Stimulated activated CD8-positive, alpha-beta memory T cell treated with anti-CD3 and anti-CD28 coated beads, Interleukin-15, amount 100 ng/mL, for 1 hour (primary cell): ENCODE measurements around the gene PACRG.

Experiments used
- DNase-seq: peaks from one replicate; pipeline ENCODE4 v3.0.0-alpha.2; 2020; ENCODE audit warnings: low read depth

Gene PACRG

GRCh38 chr6:163176097-163176496 lies 448.3 kb downstream of the PACRG start:
- no peak for DNase-seq

GRCh38 chr6:163177007-163177406 lies 449.2 kb downstream of the PACRG start:
- DNase-seq: no peak

- DNase-seq: no peak
Measured at GRCh38 chr6:163177892-163178420, 450.2 kb downstream of the PACRG start.

- no peak for DNase-seq
Measured at GRCh38 chr6:163179061-163179460, 451.3 kb downstream of the PACRG start.

- DNase-seq: no peak
Measured at GRCh38 chr6:163179721-163180120, 451.9 kb downstream of the PACRG start.

DNA sequence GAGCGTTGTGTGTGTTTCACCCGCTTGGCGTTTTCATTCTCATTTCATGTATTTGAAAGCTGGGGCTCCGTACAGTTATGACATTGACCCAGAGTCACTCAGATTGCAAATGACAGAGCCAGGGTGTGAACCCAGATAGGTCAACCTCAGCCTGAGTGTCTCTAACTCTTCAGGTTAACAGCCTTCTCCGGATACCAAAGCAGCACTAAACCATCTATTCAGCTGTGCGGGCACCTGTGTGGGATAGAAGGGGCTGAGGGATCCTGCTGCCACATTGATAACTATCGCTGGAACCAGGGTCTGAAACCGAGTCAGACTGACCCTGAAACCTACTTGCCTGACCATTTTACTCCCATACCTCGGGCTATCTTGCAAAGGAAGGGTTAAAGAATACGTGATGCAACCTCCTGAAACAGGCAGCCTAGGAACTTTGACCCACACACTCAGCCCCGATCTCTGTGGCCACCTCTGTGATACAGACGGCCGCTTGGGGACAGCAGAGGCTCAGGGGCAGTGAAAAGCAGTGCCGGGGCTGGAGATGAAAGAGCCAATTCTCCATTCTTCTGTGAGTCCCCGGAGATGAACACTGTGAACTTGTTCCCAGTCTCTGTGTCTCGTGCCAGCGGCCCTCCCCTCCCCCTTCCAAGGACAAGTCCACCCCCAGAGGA lies 453.2 kb downstream of the PACRG start:
- no peak for DNase-seq

GRCh38 chr6:163181666-163182180 lies 453.9 kb downstream of the PACRG start:
- no peak for DNase-seq

- DNase-seq: no peak
Measured at GRCh38 chr6:163182696-163183095, 454.9 kb downstream of the PACRG start.

DNA sequence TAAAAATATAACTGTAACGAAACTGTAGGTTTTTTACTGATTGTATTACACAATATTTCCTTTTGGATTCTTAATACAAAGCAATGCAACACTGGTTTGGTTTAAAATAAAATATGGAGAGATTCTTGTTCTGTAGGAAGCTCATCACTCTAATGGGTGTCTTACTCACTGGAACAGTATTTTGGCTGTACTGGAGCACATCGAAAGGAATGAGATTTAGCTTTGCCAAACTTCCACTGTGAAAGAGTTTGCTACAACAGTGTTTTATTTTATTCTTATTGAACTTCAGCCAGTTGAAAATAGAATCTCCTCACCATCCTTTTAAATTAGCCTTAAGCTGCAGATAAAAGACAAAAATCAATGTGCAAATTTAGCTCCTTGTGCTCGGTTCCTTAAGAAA lies 456.0 kb downstream of the PACRG start:
- DNase-seq: no peak

- DNase-seq: no peak
Measured at GRCh38 chr6:163185744-163186143, 458.0 kb downstream of the PACRG start.

DNA sequence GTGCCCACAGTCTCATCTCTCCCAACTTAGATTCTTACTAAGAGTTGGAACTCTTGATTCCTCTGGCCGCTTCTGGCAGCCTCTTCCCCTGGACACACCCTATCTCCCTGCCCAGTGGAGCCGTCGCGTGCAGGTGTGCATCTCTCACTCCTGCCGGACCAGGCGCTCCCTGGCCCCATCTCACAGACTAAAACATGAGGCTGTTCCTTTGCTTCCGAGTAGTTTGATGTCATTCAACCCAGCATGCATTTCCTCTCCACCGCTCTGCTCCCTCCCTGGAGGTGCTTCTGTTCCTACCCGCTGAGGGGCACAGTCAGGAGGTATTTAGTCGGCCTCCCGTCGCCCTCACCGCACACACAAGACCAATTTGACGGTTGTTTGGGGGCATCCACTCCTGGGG lies 458.8 kb downstream of the PACRG start:
- DNase-seq: no peak

DNA sequence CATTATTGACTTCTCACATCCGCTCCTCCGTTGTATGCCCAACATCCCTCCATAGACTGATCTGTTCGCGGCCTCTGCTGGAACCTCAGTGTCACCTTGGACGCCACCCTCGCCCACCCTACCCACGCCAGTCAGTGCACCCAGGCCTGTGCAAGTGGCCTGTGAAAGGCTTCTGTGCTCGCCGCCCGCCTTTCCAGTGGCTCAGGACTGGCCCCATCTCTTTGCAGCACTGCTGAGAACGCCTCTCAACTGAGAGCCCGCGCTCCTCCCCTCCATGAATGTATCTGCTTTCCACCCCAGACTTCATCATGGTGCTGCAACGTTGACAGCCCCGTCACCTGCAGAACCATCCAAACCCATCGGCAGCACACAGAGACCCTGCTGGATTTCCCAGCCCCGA lies 459.4 kb downstream of the PACRG start:
- no peak for DNase-seq

GRCh38 chr6:163187606-163188005 lies 459.8 kb downstream of the PACRG start:
- DNase-seq: no peak

GRCh38 chr6:163188746-163189145 lies 461.0 kb downstream of the PACRG start:
- DNase-seq: no peak

GRCh38 chr6:163189609-163190008 lies 461.8 kb downstream of the PACRG start:
- DNase-seq: no peak

GRCh38 chr6:163190786-163191185 lies 463.0 kb downstream of the PACRG start:
- no peak for DNase-seq

DNA sequence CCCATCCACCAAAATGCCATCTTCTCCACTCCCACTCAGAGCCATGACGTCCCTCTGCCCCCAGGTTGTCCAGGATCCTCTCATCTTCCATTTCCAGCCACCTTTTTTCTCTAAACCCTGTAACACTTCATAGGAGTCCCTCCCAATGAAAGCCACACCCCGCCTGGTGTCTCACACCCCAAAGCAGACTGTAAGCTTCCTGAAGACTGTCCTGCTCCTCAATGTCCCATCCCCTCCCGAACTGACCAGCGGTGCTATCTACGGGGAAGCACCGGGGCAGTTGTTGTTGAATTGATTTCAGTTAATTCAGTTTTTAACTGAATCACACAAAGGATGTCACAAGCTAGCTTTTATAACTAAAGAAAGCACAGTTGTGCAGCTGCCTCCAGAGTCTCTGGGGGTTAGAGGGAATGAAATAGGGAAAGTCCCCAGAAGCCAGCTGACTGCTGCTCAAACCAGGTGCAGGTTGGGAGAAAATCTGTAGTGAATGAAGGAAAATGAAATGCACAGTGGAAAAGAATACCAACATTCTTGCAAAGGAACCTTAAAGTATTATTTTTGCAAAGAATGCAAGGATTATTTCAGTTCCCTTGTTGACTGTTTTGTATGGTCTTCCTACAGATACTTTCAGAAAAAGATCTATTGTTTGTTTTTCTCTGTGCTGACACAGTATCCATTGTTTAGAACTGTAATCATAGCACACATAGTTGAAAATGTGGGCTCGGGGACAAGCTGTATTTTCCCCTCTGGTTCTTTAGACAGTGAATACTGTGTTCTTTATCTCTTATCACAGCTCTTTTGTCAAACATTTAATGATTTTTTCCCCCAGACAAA lies 464.1 kb downstream of the PACRG start:
- DNase-seq: no peak

DNA sequence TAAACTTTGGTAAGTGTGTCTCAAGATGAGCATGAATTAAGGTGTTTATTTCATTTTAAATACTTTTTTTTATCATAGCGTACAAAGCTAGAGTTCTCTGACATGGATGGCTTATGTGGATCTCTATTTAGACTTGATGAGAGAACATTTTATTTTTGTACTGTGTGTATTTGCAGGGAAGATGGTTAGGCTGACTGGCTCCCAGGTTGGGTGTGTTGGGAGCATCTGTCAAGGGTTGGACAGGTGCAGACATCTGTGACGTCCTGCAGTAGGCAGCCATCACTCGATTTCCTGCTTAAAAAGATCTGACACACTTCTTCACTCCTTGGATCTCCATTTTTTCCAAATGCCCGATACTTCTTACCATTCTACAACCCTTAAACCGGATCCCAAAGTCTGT lies 464.8 kb downstream of the PACRG start:
- DNase-seq: no peak

DNA sequence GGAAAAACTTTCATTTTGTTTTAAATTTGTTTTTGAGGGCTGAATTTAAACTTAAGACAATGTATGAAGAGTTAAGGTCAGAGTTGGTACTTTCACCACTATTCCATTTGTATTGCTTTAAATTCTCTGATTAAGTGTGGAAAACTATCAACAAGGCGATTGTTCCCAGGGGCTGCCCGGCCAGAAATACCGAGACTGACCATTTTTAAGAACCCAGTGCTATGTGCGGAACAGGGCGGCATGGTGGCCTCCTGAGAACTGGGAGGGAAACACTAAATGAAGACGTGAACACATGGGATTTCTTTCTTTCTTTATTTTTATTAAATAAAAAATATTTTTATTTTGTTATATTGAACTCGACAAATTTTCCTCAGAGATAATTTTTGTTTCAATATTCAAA lies 465.6 kb downstream of the PACRG start:
- DNase-seq: no peak

DNA sequence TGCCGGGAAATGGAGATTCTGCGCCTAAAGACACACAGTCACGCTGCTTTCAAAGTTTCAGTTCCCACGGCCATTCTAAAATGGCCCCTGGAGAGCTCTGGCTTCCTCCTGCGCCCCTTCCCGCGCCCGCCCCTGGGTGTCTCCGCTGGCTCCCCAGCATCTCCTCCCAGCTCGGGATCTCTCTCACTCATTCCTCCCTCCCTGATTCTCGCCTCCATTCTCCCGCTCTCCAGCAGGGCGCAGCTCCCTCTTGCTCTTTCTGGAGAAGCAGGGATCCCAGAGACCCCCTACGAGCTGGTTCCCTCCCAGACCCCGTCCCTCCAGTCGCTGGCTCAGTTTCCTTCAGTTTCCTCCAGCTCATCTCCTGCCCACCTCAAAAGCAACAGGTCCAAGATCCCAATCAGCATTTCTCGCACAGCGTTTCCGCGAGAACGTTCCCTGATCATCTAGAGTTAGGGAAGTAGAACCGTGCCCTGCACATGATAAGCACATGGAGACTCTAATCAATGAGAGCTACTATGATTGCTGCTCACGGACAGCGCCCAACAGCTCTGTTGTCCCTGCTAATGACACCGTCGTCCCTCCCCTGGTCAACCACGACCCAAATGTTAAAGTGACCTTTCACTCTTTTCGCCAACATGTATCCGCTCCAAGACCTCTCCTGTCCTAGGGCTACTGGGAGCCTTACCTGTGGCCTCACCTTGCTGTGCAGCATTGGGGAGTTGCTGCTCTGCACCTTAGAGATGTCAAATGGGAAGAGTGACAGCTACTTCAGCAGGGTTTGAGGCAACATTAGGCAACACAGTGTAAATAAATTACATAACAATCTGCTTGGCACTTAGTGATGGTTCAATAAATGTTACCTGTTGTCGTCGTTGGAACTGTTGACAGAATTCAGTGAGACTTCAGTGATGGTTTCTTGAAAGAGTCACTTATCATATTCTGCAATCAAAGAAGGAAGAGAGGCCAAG lies 468.2 kb downstream of the PACRG start:
- DNase-seq: no peak

DNA sequence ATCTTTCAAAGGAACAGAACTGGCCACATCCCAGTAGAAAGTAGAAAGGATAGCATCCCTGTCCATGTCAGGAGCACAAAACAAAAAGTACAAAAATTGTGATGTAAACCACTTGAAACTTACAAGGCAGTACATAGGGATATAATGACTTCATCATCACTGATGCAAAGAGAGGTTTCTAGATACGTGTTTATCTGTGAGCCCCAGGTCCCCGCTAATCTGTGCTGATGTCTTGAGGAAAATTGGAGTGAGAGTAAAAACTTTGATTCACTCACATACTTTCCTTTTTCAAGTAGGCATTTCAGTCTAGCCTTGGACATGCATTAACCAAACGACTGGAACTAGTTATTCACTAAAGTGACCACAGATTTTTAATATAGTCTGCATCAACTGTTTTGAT lies 470.1 kb downstream of the PACRG start:
- no peak for DNase-seq

- no peak for DNase-seq
Measured at GRCh38 chr6:163198396-163198795, 470.6 kb downstream of the PACRG start.
